GM12875 (cell line): ENCODE measurements around the gene KHDC4.

Experiments
- H3K4me3 ChIP-seq: one replicate; pipeline ENCODE4 v1.5.1; 2011; ENCODE audit warnings: low read depth, low read length, control low read depth
- CTCF ChIP-seq: IDR thresholded peaks from 2 replicates; pipeline ENCODE4 v1.5.1; 2011; ENCODE audit warnings: low read depth, mild to moderate bottlenecking, control low read depth, inconsistent platforms, low read length, moderate library complexity, borderline replicate concordance; ENCODE audit not compliant: insufficient read depth

The KHDC4 gene

DNA sequence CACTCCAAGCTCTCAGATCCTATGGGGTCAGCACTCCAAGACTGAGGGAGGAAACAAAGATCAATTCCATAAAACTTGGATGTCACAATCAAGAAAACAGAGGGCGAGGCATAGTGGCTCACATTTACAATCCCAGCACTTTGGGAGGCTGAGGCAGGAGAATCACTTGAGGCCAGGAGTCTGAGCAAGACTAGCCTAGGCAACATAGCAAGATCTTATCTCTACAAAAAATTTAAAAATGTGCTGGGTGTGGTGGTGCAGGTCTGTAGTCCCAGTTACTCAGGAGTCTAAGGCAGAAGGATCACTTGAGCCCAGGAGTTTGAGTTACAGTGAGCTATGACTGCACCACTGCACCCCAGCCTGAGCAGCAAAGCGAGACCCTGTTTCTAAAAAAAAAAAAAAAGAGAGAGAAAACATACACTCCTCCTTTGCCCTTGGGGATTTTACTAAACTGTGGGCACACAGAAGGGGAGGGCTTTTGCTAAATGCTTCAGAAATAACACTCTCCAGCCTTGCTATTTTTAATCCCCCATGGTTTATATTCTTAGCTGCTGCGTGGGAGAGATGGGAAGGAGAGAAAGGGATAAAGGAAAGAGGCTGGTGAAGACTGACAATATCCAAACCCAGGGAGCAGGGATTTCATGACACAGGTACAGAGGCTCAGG, 26.0 kb upstream of the KHDC4 start:
- H3K4me3 ChIP-seq: no peak overlapping the region
- TF ChIP-seq CTCF: no peak

DNA sequence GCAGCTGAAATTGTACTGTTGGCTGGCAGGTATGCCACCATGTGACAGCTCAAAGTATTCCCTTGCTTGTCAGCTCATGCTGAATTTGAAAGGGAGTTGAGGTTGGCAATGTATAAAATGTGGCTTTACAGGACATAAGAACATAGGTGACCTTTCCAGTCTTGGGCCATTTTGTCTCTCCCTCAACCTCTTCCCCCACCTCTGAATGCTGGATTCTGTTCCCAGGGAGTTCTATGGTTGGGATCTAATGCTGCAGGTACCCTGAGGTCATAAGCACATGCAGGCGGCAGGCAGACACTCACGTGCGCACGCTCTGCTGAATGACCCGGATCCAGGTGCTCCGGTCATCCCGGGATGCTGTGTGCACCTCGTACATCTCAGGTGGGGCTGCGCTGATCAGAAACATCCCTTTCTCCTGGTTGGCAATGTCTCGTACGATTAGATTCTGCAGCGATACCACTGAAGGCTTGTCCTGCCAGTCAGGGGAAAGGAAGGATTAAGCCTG, 23.2 kb upstream of the KHDC4 start:
- H3K4me3 ChIP-seq: no peak overlapping the region
- no peak for TF ChIP-seq CTCF

GRCh38 chr1:155954645-155955044, 20.4 kb upstream of the KHDC4 start:
- H3K4me3 ChIP-seq: no peak overlapping the region
- no peak for TF ChIP-seq CTCF

DNA sequence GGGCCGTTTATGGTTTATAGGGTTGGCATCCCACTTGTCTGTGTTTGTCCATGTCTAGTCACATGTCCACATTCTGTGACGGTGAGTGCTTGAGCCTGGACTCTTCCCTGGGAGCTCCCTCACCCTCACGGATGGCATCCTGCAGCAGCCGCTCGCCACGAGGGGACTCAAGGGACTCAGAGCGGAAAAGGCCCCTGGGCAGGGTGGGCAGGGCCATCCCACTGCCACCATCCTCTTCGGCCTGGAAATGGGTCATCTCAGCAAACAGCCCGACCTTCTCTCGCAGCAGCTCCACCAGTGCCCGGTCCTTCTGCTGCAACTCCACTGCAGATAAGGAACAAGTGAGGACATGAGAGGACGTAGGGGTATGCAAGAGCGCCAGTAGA, 18.3 kb upstream of the KHDC4 start:
- no peak for TF ChIP-seq CTCF

GRCh38 chr1:155951753-155952504, 17.7 kb upstream of the KHDC4 start:
- H3K4me3 ChIP-seq: no peak overlapping the region
- TF ChIP-seq CTCF: no peak

More for the DNA sequence above, 18.3 kb upstream of the KHDC4 start:
- no peak overlapping the region for H3K4me3 ChIP-seq

GRCh38 chr1:155950829-155951228, 16.6 kb upstream of the KHDC4 start:
- H3K4me3 ChIP-seq: no peak overlapping the region

More at GRCh38 chr1:155950829-155951228, 16.6 kb upstream of the KHDC4 start:
- TF ChIP-seq CTCF: no peak
